GM15510 (cell line): ENCODE measurements around the gene MRPL1.

Experiments
- POLR2A ChIP-seq: IDR thresholded peaks from 3 replicates; pipeline ENCODE4 v1.6.1; 2011; ENCODE audit warnings: borderline replicate concordance; ENCODE audit not compliant: insufficient read length; ENCODE audit errors: extremely low read depth

MRPL1 gene

DNA sequence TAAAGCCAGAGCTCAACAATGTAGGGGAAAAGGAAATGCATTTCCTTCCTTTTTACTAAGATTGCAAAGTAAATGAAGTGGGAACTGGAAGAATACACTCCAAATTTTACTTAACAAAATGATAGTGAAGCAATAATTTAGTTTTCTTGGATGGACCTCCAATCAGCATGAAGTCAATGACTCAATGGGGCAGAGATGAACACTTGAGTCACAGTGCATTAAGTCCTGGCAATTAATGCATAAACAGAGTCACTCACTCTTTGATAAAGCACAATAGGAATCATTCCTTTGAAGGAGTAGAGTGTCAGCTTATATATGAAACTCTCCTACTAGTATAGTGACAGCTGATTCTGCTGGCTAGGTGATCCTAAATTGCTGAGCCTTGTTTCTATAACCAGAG lies 127.8 kb downstream of the MRPL1 start:
- no peak for TF ChIP-seq POLR2A

DNA sequence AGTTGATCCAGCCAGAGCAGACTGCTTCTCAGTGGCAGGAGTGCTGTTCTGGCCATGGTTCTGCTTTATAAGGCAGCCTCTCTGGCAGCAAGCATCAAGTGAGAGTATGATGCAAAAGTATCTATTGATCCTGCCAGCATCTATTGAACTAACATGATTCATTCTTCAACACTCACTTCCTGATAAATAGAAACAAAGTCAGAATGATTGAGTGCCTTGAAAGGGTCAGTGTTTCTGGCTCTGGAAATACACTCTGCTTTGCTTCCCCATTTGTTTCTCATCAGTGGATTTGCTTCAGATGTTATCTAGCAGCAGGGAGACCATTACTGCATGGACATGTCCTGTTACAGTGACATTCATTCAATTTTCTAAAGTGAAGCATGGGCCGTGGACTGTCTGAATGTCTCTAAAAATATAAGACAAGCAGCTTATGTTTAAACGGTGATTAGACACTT lies 128.3 kb downstream of the MRPL1 start:
- TF ChIP-seq POLR2A: no peak

DNA sequence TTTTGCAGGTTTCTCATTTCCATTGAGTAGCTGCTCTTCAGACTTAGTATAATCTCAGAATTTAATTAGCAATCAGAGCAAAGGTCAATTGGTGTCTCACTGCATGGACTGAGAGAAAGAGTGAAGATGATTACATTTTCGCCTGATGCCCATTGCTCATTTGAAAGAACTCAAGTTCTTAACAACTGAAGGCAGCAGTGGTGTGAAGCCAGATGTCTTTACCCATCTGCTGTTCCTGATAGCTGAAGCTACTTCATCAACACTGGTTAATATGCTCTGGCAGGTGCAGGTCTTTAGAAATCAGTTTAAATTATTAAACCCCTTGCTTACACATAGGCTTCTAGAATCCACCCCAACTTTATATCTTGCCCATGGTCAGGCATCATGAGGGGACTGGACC lies 130.0 kb downstream of the MRPL1 start:
- TF ChIP-seq POLR2A: no peak

DNA sequence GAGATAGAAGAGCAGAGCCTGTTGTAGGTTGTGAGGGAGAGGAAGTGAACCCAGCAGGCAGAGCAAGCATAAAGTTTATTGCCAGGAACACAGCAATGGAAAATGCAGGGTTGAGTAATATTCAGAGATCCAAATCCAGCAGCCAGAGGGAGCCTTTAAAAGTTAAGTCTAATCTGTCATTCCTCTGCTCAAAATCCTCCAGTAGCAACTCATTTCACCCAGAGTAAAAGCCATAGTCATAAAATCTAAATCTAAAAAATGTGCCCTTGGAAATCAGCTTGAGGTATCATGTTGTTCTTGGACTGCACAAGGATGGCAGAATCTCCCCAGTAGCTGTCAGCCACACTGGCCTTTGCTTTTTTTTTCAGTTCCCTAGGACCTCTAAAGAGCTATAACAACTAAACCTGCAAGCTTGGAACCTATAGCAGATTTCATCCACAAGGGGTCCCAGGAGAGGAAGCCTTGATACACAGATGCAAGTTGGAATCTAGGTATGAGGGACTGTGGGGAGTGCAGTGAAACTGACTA lies 131.6 kb downstream of the MRPL1 start:
- no peak for TF ChIP-seq POLR2A

DNA sequence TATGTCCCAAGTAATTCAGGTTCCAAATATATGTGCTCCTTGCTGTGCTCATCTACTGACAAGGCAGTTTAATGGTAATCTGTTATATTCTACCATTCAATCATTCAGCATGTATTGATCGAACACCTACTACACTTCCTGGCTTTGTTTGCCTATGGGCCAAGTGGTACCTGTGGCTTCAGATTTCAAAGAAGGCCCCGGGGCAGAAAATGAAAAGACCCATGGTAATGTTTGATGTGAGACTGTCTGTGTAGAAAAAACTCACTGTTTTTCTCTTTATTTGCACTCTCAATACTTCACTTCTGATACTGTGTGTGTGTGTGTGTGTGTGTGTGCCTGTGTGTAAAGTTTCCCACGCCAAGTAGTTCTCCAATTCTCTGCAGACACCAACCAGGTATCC lies 133.4 kb downstream of the MRPL1 start:
- no peak for TF ChIP-seq POLR2A

DNA sequence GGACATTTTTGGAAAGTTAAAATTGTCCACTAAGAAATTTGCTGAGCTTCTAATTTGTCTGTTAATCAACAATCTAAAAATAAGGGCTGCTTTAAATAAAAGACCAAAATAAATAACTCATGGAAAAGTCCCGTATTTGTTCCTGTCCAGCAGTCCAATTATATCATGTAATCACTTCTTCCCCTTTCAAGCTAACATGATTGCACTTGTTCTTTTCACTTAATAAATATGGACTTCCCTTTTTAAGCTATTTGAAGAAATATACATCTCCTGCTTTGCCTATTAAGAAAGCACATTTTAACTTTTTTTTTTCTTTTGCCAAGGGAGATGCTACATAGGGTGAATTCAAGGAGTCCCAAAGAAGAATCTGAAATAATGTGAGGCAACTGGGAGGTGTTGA lies 138.9 kb downstream of the MRPL1 start:
- TF ChIP-seq POLR2A: no peak

DNA sequence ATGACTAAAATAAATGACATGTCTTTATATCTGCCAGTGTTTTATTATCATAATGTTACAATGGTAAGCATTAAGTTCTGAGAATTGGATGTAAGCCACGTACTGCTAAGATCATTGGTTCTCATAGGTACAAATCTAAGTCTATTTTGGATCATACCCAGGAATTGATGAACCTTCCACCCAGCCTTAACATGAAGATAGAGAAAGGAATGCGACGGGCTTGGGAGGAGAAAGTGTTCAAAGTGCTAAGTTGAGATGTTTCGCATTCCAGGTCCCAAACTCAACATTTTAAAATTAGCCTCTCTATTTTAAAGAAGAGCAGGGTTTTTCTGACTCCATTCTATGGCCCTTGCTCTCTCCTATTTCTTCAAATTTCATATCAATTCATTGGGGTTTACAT lies 139.6 kb downstream of the MRPL1 start:
- TF ChIP-seq POLR2A: no peak
